DMS153 treated with DMSO at 0.1 percent for 48 hours (cell line): ENCODE results near the gene NBAS.

Source experiments
- DNase-seq: peaks from one replicate; lab custom pipeline; 2025; ENCODE audit not compliant: unreplicated experiment; lab: John Stamatoyannopoulos, UW

Gene NBAS

GRCh38 chr2:15560988-15561573 lies at the start of gene NBAS:
Gene NBAS (minus strand): TSS chr2:15561334. CDS start chr2:15561304, 30 bp downstream.
- DNase-seq, result peak; percentile 56

GRCh38 chr2:15610430-15610952 lies 49.4 kb upstream of the NBAS start:
- DNase-seq, result no peak

- DNase-seq, result no peak
Measured at GRCh38 chr2:15609341-15610042, 48.4 kb upstream of the NBAS start.

- DNase-seq, result no peak
Measured at GRCh38 chr2:15608392-15608761, 47.2 kb upstream of the NBAS start.

GRCh38 chr2:15607709-15608391 lies 46.7 kb upstream of the NBAS start:
- DNase-seq, result no peak

- DNase-seq, result no peak
Measured at GRCh38 chr2:15606481-15607441, 45.6 kb upstream of the NBAS start.

GRCh38 chr2:15605721-15606120 lies 44.6 kb upstream of the NBAS start:
- no peak for DNase-seq

GRCh38 chr2:15603948-15604347 lies 42.8 kb upstream of the NBAS start:
- no peak for DNase-seq

GRCh38 chr2:15603044-15603765 lies 42.1 kb upstream of the NBAS start:
- DNase-seq, result no peak

GRCh38 chr2:15602393-15602792 lies 41.3 kb upstream of the NBAS start:
- no peak for DNase-seq

GRCh38 chr2:15601681-15602080 lies 40.5 kb upstream of the NBAS start:
- DNase-seq, result no peak

- DNase-seq, result no peak
Measured at GRCh38 chr2:15599994-15600393, 38.9 kb upstream of the NBAS start.

- no peak for DNase-seq
Measured at GRCh38 chr2:15596968-15597367, 35.8 kb upstream of the NBAS start.

- DNase-seq, result no peak
Measured at GRCh38 chr2:15596350-15596749, 35.2 kb upstream of the NBAS start.

- DNase-seq, result no peak
Measured at GRCh38 chr2:15595936-15596335, 34.8 kb upstream of the NBAS start.

GRCh38 chr2:15595342-15595905 lies 34.3 kb upstream of the NBAS start:
- DNase-seq, result no peak

GRCh38 chr2:15594291-15595256 lies 33.4 kb upstream of the NBAS start:
- no peak for DNase-seq

- DNase-seq, result no peak
Measured at GRCh38 chr2:15593327-15593705, 32.2 kb upstream of the NBAS start.
